ENCODE results near the gene CDC16. TPM values are rescaled to one million over a fixed set of nuclear protein-coding genes. Genes with fewer than 3 reads are reported as not detected.

The CDC16 gene
- total and polyA plus RNA-seq, 2 experiments from 2014 or later, result 57.8 to 58.5 TPM

GRCh38 chr13:114208134-114208533 is 26.6 kb upstream of the CDC16 start:
- Histone ChIP-seq H3K4me2 (no peak overlapping the region), H2AFZ (no peak overlapping the region), H3K9me3 (ENCODE audit: low read depth) (no peaks in the 10 kb centered on the region), H3K79me2 (no peaks in the 10 kb centered on the region), H3K4me1 (ENCODE audit: insufficient read depth) (no peaks in the 10 kb centered on the region), H3K4me3 (no peak overlapping the region), H3K27me3 (no peaks in the 10 kb centered on the region), H3K27ac (no peak overlapping the region), H3K36me3 (replicated peaks; ENCODE audit: insufficient read depth, low read depth) (no peaks in the 10 kb centered on the region), H3K9me2 (replicated peaks; ENCODE audit: insufficient read depth) (no peaks in the 10 kb centered on the region), H4K20me1 (ENCODE audit: insufficient read depth, poor library complexity, severe bottlenecking) (no peaks in the 10 kb centered on the region)
- 80% methylated on average over 6 of the region's 6 CpGs for WGBS (ENCODE audit: low lambda C conversion rate, missing lambda C conversion rate)
- DNase-seq (ENCODE audit: low spot score), result no peak
- TF ChIP-seq CTCF (IDR thresholded peaks at IDR 0.05; ENCODE audit: poor library complexity) (no peak), EZH2phosphoT487 (IDR thresholded peaks at IDR 0.05; ENCODE audit: low read depth, severe bottlenecking, unreplicated experiment) (no peak), EZH2 (IDR thresholded peaks at IDR 0.05; ENCODE audit: borderline replicate concordance) (no peak)

- Histone ChIP-seq H4K20me1 (ENCODE audit: insufficient read depth, poor library complexity, severe bottlenecking) (no peaks in the 10 kb centered on the region), H3K4me1 (ENCODE audit: insufficient read depth) (no peaks in the 10 kb centered on the region), H3K9me3 (ENCODE audit: low read depth) (no peaks in the 10 kb centered on the region), H3K4me3 (no peak overlapping the region), H3K27me3 (no peaks in the 10 kb centered on the region), H3K9me2 (replicated peaks; ENCODE audit: insufficient read depth) (no peaks in the 10 kb centered on the region), H3K4me2 (no peak overlapping the region), H3K36me3 (replicated peaks; ENCODE audit: insufficient read depth, low read depth) (no peaks in the 10 kb centered on the region), H2AFZ (no peak overlapping the region), H3K79me2 (no peaks in the 10 kb centered on the region), H3K27ac (no peak overlapping the region)
- no peak for TF ChIP-seq EZH2 (IDR thresholded peaks at IDR 0.05; ENCODE audit: borderline replicate concordance)
- TF ChIP-seq EZH2phosphoT487 (IDR thresholded peaks at IDR 0.05; ENCODE audit: low read depth, severe bottlenecking, unreplicated experiment), result no peak
- TF ChIP-seq CTCF (IDR thresholded peaks at IDR 0.05; ENCODE audit: poor library complexity), result no peak
- DNase-seq (ENCODE audit: low spot score), result no peak
- WGBS (ENCODE audit: low lambda C conversion rate, missing lambda C conversion rate), result 88% methylated on average over 26 of the region's 26 CpGs
Observed at GRCh38 chr13:114211446-114212157, 23.1 kb upstream of the CDC16 start.

- 82% methylated on average over 6 of the region's 6 CpGs for WGBS (ENCODE audit: low lambda C conversion rate, missing lambda C conversion rate)
- no peaks in the 10 kb centered on the region for H3K9me2 ChIP-seq (replicated peaks; ENCODE audit: insufficient read depth)
Observed at GRCh38 chr13:114212158-114212495, 22.6 kb upstream of the CDC16 start.

More at GRCh38 chr13:114212158-114212495, 22.6 kb upstream of the CDC16 start:
- no peak overlapping the region for H3K4me2 ChIP-seq
- H4K20me1 ChIP-seq (ENCODE audit: insufficient read depth, poor library complexity, severe bottlenecking), result no peaks in the 10 kb centered on the region
- no peak overlapping the region for H2AFZ ChIP-seq
- H3K27ac ChIP-seq, result no peak overlapping the region
- no peak for TF ChIP-seq EZH2 (IDR thresholded peaks at IDR 0.05; ENCODE audit: borderline replicate concordance)
- no peak for TF ChIP-seq EZH2phosphoT487 (IDR thresholded peaks at IDR 0.05; ENCODE audit: low read depth, severe bottlenecking, unreplicated experiment)
- no peak for TF ChIP-seq CTCF (IDR thresholded peaks at IDR 0.05; ENCODE audit: poor library complexity)
- no peak for DNase-seq (ENCODE audit: low spot score)
- H3K36me3 ChIP-seq (replicated peaks; ENCODE audit: insufficient read depth, low read depth), result no peaks in the 10 kb centered on the region
- no peaks in the 10 kb centered on the region for H3K4me1 ChIP-seq (ENCODE audit: insufficient read depth)
- no peaks in the 10 kb centered on the region for H3K27me3 ChIP-seq
- H3K79me2 ChIP-seq, result no peaks in the 10 kb centered on the region
- H3K9me3 ChIP-seq (ENCODE audit: low read depth), result no peaks in the 10 kb centered on the region
- H3K4me3 ChIP-seq, result no peak overlapping the region

All from hepatocyte (in vitro differentiated cells).